ENCODE results near the gene ACOXL. TPM values are rescaled to one million over a fixed set of nuclear protein-coding genes. Genes with fewer than 3 reads are reported as not detected.

ACOXL gene
- total and polyA plus RNA-seq, 2 of the 8 experiments (the other 6 are each of a cell fraction or from before 2014, with no cell fraction given) = 11.4 to 20.6 TPM

DNA sequence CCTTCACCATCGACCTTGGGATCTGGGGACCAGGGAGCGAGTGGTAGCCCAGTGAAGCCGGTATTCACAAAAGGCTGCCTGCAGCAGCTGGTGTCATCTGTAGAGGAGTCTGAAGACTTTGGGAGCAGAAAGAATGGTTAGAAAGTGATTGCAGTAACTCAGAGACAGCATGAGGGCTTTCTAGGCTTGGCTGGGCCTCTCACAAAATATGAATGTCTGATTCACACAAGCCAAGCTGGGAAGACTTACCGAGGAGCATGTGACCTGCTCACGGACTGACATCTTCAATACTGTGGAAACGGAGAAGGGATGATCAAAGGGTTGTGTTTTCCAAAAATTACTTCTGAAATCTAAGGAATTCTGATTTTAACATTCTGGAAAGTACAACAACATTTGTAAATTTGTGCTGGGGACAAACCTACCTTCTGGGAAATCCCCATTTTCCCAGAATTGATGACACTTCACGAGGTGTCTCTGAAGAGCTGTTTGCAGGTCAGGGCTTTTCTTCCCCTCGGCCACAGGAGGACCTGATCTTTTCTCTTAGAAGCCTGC, 111.7 kb downstream of the ACOXL start:
- no peaks in the 10 kb centered on the region for H3K79me1 ChIP-seq (ENCODE audit: low read depth, low read length)
- H3K4me2 ChIP-seq (ENCODE audit: insufficient read depth in 1 of 2, low read depth in 2 of 2, low read length in 2 of 2) = no peak overlapping the region
- H3K4me1 ChIP-seq (replicated peaks in 1 of 4; ENCODE audit: control insufficient read depth in 3 of 4, insufficient read depth in 4 of 4, low read length in 3 of 4) = peaks cover 0 to 9% (median 1%) of the 10 kb centered on the region in 4 experiments; a peak in 4 of 7 replicates
- TF ChIP-seq RFX5 (IDR thresholded peaks at IDR 0.05; ENCODE audit: borderline replicate concordance, low read depth, low read length) = no peak
- no peak overlapping the region for H3K23ac ChIP-seq (ENCODE audit: insufficient read length)
- no peaks in the 10 kb centered on the region; the same call in 1 of the 2 replicates for H3K23me2 ChIP-seq (ENCODE audit: low read depth, low read length)
- no peak overlapping the region for H2BK5ac ChIP-seq (ENCODE audit: low read depth, low read length)
- H3K79me2 ChIP-seq (ENCODE audit: control insufficient read depth in 1 of 2, insufficient read depth in 2 of 2, low read length in 2 of 2) = no peaks in the 10 kb centered on the region
- ChIA-PET POLR2A (ENCODE audit: partially characterized antibody) (no interaction called here), CTCF (ENCODE audit: partially characterized antibody) (interaction anchor here (0.7 to 6.8 kb wide), 5 partner anchors 10 to 848 kb away, joined by 3 to 58 read pairs (median 4); no protein-coding TSS in a partner anchor)
- H3K36me3 ChIP-seq (ENCODE audit: control insufficient read depth in 2 of 4, insufficient read depth in 4 of 4, low read length in 3 of 4) = no peaks in the 10 kb centered on the region; a peak in 2 of 8 replicates
- H4K8ac ChIP-seq (ENCODE audit: extremely low read depth, insufficient read depth, low read length) = no peak overlapping the region
- H4K20me1 ChIP-seq (replicated peaks in 1 of 2; ENCODE audit: control insufficient read depth in 1 of 2, insufficient read depth in 2 of 2, low read length in 2 of 2) = peaks cover 0 to 10% of the 10 kb centered on the region in 2 experiments
- H4K5ac ChIP-seq (ENCODE audit: insufficient read length, low read depth, low read length) = no peak overlapping the region
- FAIRE-seq (no peak), DNase-seq (ENCODE audit: low read depth in 1 of 2, low spot score in 2 of 2) (no peak)
- no peak overlapping the region for H2BK15ac ChIP-seq (ENCODE audit: low read length)
- no peak overlapping the region for H2AK5ac ChIP-seq (ENCODE audit: low read depth, low read length)
- no peak overlapping the region for H3K14ac ChIP-seq (ENCODE audit: insufficient read length)
- no peak overlapping the region for H3K18ac ChIP-seq (ENCODE audit: extremely low read depth, low read length)
- no peak overlapping the region for H3K4me3 ChIP-seq (ENCODE audit: extremely low read depth in 1 of 4, insufficient read depth in 2 of 4, low read depth in 3 of 4, low read length in 4 of 4)
- H2BK20ac ChIP-seq (ENCODE audit: low read length) = no peak overlapping the region
- H4K91ac ChIP-seq (replicated peaks; ENCODE audit: insufficient read length, low read length) = no peak overlapping the region
- no peak overlapping the region for H3K56ac ChIP-seq (replicated peaks; ENCODE audit: insufficient read length, low read depth, low read length)
- no peaks in the 10 kb centered on the region for H3K27me3 ChIP-seq (replicated peaks in 1 of 4; ENCODE audit: control insufficient read depth in 3 of 4, extremely low read depth in 1 of 4, insufficient read depth in 3 of 4, low read length in 3 of 4)
- H3K9me3 ChIP-seq (ENCODE audit: insufficient read depth in 2 of 2, low read depth in 1 of 2, low read length in 1 of 2) = no peaks in the 10 kb centered on the region
- H3K27ac ChIP-seq (ENCODE audit: low read depth, low read length) = no peak overlapping the region
- H2BK120ac ChIP-seq (replicated peaks; ENCODE audit: low read depth, low read length) = no peak overlapping the region
- H3K9ac ChIP-seq (replicated peaks in 1 of 4; ENCODE audit: extremely low read depth in 1 of 4, low read depth in 3 of 4, low read length in 3 of 4) = no peak overlapping the region
- WGBS, 2 experiments (ENCODE audit: extremely low coverage in 1 of 2, insufficient coverage in 1 of 2, insufficient read length in 1 of 2, insufficient replicate concordance in 2 of 2, low coverage in 1 of 2, low lambda C conversion rate in 2 of 2, missing lambda C conversion rate in 1 of 2) = 97% methylated on average over 8 of the region's 8 CpGs; no CpG with 5 or more reads in 1 of the 2 experiments
- H2AFZ ChIP-seq (ENCODE audit: low read length) = no peak overlapping the region
- H2BK12ac ChIP-seq (ENCODE audit: low read depth, low read length) = no peak overlapping the region
- no peak overlapping the region for H3K4ac ChIP-seq (replicated peaks; ENCODE audit: insufficient read length, low read depth, low read length)
